Measurements from ENCODE around the gene MUC20. TPM values are rescaled to one million over a fixed set of nuclear protein-coding genes. Genes with fewer than 3 reads are reported as not detected.
A peak's percentile ranks its signal among the peaks of the same experiment; 100 is the strongest.
"Not testable (repeated sequence)": the region's sequence is repeated elsewhere in the genome, so short reads cannot be mapped to it uniquely, and the experiment has no call there.

The MUC20 gene
- total RNA-seq, 6 experiments from 2014 or later, result 1.9 to 40.7 (median 22.6) TPM

DNA sequence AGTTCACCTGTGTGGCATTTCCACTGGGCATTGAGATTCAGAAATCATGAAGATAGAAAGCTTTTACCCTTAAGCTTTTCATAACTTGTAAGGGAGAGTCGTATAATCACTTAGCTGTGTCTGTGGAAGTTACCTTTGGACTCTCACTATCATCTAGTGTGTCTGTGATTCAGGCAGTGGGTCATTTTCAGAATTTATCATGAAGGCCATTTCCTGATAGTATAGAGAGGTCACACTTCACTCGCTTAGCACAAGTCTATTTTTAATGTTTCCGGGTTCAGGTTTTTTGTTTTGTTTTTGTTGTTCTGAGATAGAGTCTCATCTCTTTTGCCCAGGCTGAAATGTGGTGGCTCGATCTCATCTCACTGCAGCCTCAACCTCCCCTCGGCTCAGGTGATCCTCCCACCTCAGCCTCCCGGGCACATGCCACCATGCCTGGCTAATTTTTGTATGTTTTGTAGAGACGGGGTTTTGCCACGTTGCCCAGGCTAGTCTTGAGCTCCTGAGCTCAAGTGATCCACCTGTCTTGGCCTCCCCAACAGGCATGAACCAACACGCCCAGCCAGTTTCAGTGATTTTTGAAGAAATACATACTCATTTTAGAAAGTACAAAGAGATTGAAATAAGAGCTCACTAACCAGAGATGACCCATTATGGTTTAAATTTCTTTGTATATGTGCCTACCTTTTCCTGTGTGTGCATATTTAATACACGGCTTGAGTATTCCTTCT lies 36.1 kb upstream of the MUC20 start:
- H3K27me3 ChIP-seq; intact Hi-C loops (cut with DNase I); H3K9me3 ChIP-seq; H3K4me3 ChIP-seq; DNase-seq: not testable (repeated sequence)
- H3K4me1 ChIP-seq, result peaks cover 0 to 11% (median 0%) of the 10 kb centered on the region in 4 donors
- ATAC-seq, result peak in 2 of 4 donors; percentile 4 to 55
- WGBS (ENCODE audit: insufficient coverage, low coverage, low lambda C conversion rate, missing lambda C conversion rate), result 87% methylated on average over 4 of the region's 10 CpGs
- H3K27ac ChIP-seq, result peak overlapping the region in 1 of 3 donors; percentile 63
- H3K36me3 ChIP-seq, result peaks cover 8 to 40% (median 12%) of the 10 kb centered on the region in 4 donors

DNA sequence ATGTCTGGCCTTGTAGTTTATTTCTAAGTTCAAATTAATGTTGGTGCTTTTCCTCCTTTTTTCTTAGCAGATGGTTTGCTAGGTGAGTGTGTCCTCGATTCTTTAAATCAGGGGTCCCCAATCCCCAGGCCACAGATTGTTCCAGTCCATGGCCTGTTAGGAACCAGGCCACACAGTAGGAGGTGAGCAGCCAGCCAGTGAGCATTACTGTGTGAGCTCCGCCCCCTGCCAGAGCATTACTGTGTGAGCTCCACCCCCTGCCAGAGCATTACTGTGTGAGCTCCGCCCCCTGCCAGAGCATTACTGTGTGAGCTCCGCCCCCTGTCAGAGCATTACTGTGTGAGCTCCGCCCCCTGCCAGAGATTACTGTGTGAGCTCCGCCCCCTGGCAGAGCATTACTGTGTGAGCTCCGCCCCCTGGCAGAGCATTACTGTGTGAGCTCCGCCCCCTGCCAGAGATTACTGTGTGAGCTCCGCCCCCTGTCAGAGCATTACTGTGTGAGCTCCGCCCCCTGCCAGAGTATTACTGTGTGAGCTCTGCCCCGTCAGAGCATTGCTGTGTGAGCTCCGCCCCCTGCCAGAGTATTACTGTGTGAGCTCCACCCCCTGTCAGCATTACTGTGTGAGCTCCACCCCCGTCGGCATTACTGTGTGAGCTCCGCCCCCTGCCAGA lies 34.1 kb upstream of the MUC20 start:
- intact Hi-C loops (cut with DNase I); H3K27ac ChIP-seq; H3K9me3 ChIP-seq; H3K4me3 ChIP-seq; DNase-seq; ATAC-seq; H3K27me3 ChIP-seq: not testable (repeated sequence)
- peaks cover 8 to 33% (median 13%) of the 10 kb centered on the region in 4 donors for H3K36me3 ChIP-seq
- H3K4me1 ChIP-seq, result peaks cover 0 to 11% (median 0%) of the 10 kb centered on the region in 4 donors
- 98% methylated on average over 8 of the region's 15 CpGs for WGBS (ENCODE audit: insufficient coverage, low coverage, low lambda C conversion rate, missing lambda C conversion rate)

DNA sequence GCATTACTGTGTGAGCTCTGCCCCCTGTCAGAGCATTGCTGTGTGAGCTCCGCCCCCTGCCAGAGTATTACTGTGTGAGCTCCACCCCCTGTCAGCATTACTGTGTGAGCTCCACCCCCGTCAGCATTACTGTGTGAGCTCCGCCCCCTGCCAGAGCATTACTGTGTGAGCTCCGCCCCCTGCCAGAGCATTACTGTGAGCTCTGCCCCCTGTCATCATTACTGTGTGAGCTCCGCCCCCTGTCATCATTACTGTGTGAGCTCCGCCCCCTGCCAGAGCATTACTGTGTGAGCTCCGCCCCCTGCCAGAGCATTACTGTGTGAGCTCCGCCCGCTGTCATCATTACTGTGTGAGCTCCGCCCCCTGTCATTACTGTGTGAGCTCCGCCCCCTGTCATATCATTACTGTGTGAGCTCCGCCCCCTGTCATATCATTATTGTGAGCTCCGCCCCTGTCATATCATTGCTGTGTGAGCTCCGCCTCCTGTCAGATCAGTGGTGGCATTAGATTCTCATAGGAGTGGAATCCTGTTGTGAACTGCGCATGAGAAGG lies 33.5 kb upstream of the MUC20 start:
- H3K9me3 ChIP-seq; DNase-seq; H3K4me3 ChIP-seq; intact Hi-C loops (cut with DNase I); H3K27me3 ChIP-seq: not testable (repeated sequence)
- ATAC-seq, result peak in 3 of 4 donors; percentile 8 to 31 (median 9)
- WGBS (ENCODE audit: insufficient coverage, low coverage, low lambda C conversion rate, missing lambda C conversion rate), result 96% methylated on average over 10 of the region's 15 CpGs
- Histone ChIP-seq H3K36me3 (peaks cover 8 to 37% (median 16%) of the 10 kb centered on the region in 4 donors), H3K4me1 (peaks cover 0 to 11% (median 0%) of the 10 kb centered on the region in 4 donors), H3K27ac (peak overlapping the region; percentile 14 to 59 (median 44))

DNA sequence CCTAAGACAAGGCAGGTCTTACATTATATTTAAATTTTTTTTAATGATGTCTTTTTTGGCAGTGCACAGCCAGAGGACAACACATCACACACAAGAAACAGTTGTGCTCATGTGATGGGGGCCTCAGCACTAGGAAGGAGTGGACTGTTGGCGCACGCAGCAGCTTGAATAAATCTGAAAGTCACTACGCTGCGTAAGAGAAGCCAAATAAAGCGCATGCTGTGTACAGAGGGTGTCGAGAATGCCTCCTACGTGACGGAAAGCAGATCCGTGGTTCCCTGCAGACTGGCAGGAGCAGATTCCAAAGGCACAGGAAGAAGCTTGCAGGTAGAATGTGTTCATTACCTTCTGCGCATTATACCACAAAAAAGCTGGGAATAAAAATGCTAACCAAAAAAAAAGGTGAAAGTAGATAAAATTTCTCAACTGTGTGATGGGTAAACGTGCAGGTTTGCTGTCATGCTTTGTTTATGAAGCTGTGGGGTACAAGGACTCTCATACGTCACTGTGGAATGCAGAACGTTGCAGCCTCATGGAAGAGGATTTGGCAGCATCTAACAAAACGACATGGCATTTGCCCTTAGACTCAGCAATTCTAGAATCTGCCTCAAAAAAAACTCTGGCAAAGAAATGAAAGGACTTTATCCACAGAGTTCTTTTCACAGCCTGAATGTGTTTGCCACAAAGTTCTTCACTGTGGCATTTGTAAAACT lies 32.2 kb upstream of the MUC20 start:
- H3K27me3 ChIP-seq; H3K9me3 ChIP-seq; intact Hi-C loops (cut with DNase I); DNase-seq; H3K4me3 ChIP-seq: not testable (repeated sequence)
- Histone ChIP-seq H3K27ac (peak overlapping the region; percentile 14 to 76 (median 54)), H3K4me1 (peaks cover 0 to 11% (median 0%) of the 10 kb centered on the region in 4 donors), H3K36me3 (peaks cover 7 to 30% (median 13%) of the 10 kb centered on the region in 4 donors)
- WGBS (ENCODE audit: insufficient coverage, low coverage, low lambda C conversion rate, missing lambda C conversion rate), result 56% methylated on average over 6 of the region's 14 CpGs
- ATAC-seq, result peak; percentile 65 to 85 (median 70)

DNA sequence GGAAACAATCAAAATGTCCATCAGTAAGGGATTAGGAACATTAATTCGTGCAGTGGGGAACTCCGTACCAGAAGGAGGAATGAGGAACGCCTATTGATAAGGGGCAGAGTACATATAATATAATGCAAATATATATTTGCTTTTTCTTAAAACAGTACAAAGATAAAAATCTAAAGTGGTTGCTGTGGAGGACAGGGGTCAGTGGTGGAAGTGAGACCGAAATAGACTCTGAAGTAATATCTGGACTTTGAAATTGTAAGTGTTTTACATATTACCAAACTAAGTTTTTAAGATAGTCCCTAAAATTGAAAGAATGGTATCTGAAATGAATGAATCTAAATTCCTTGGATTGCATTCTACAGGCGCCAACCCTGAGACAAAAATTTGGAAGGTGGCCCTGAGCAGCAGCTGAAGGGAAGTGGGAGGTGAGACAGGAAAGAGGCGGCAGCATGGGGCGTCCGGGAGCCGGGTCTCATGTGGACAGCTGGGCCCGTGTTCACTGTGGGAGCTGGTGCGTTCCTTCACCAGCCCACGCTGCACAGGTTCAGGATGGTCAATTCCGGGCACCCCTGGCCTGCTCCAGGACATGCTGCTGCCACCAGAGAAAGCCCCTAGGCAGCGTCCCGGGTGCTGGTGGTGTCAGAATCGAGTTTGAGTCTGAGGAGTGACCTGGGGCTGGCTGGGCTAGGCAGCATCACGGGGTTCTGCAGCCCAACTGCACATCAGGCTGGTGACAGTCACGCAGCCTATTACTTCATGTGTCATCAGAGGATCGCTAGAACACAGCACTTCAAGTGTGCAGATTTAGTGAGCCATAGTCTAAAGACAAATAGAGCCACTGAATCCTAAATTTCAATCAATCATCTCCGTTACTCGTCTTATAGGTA lies 31.4 kb upstream of the MUC20 start:
- H3K36me3 ChIP-seq, result peaks cover 0 to 22% (median 6%) of the 10 kb centered on the region in 4 donors
- DNase-seq; intact Hi-C loops (cut with DNase I); H3K4me3 ChIP-seq; H3K9me3 ChIP-seq; H3K27me3 ChIP-seq: not testable (repeated sequence)
- H3K27ac ChIP-seq, result peak overlapping the region; percentile 14 to 76 (median 54)
- peaks cover 0 to 11% (median 0%) of the 10 kb centered on the region in 4 donors for H3K4me1 ChIP-seq
- 75% methylated on average over 13 of the region's 21 CpGs for WGBS (ENCODE audit: insufficient coverage, low coverage, low lambda C conversion rate, missing lambda C conversion rate)
- ATAC-seq, result peak; percentile 31 to 64 (median 54)

DNA sequence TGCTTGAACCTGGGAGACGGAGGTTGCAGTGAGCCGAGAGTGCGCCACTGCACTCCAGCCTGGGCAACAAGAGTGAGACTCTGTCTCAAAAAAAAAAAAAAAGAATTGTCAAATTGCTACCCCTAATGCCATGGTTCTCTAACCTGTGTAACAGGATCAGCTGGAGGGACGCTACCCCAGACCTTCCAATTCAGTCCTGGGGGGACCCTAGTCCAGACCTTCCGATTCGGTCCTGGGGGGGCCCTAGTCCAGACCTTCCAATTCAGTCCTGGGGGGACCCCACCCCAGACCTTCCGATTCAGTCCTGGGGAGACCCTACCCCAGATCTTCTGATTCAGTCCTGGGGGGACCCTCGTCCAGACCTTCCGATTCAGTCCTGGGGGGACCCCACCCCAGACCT lies 29.8 kb upstream of the MUC20 start:
- TF ChIP-seq POLR2A (IDR thresholded peaks at IDR 0.05), result no peak
- TF ChIP-seq, protein P1, sequence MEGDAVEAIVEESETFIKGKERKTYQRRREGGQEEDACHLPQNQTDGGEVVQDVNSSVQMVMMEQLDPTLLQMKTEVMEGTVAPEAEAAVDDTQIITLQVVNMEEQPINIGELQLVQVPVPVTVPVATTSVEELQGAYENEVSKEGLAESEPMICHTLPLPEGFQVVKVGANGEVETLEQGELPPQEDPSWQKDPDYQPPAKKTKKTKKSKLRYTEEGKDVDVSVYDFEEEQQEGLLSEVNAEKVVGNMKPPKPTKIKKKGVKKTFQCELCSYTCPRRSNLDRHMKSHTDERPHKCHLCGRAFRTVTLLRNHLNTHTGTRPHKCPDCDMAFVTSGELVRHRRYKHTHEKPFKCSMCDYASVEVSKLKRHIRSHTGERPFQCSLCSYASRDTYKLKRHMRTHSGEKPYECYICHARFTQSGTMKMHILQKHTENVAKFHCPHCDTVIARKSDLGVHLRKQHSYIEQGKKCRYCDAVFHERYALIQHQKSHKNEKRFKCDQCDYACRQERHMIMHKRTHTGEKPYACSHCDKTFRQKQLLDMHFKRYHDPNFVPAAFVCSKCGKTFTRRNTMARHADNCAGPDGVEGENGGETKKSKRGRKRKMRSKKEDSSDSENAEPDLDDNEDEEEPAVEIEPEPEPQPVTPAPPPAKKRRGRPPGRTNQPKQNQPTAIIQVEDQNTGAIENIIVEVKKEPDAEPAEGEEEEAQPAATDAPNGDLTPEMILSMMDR (IDR thresholded peaks at IDR 0.05), result no peak
- H3K4me3 ChIP-seq, result no peak overlapping the region
- WGBS (ENCODE audit: insufficient coverage, low coverage, low lambda C conversion rate, missing lambda C conversion rate), result 98% methylated on average over 7 of the region's 9 CpGs
- no peaks in the 10 kb centered on the region for H3K9me3 ChIP-seq
- DNase-seq (no peak), ATAC-seq (no peak)
- peaks cover 0 to 11% (median 0%) of the 10 kb centered on the region in 4 donors for H3K4me1 ChIP-seq
- no peaks in the 10 kb centered on the region for H3K27me3 ChIP-seq
- H3K27ac ChIP-seq, result no peak overlapping the region
- intact Hi-C loops (cut with DNase I), result no loop called here
- H3K36me3 ChIP-seq, result peaks cover 0 to 15% (median 6%) of the 10 kb centered on the region in 4 donors

DNA sequence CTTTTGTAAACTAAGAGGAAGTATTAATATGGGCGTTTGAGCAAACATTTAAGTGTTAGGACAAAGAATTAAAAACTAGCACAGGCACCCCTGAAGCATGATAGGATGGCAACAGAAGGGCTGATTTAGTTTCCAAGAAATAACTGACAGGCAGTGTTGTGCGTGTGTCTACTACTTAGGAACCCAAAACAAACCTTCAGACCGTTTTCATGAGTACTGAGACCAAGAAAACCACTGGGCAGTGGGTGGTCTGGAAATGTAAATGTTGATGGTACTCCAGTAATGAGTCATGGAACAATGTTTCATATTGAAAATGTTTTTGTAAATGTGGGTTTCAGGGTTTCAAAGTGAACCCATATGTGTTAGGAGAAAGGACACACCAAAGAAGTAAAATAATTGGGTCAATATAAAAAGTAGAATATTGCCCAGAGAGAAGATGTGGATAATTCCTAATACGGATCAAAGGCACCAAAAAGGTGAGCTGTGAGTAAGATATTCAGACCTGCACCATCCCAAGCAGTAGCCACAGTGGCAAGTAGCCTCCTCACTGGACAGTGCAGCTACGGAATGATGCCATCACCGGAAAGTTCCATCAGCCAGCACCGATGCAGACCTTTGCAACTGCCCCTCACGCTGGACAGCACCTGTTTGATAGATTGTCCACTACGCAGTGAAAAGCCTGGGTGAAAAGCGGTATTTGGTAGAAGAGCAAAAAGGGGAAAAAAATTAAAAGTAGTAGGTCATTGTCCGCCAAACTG lies 29.0 kb upstream of the MUC20 start:
- not testable (repeated sequence) for ATAC-seq

More for the DNA sequence above, 29.0 kb upstream of the MUC20 start:
- peaks cover 0 to 11% (median 0%) of the 10 kb centered on the region in 4 donors for H3K4me1 ChIP-seq
- intact Hi-C loops (cut with DNase I); H3K4me3 ChIP-seq; H3K27ac ChIP-seq; H3K9me3 ChIP-seq; H3K27me3 ChIP-seq; DNase-seq: not testable (repeated sequence)
- 84% methylated on average over 8 of the region's 11 CpGs for WGBS (ENCODE audit: insufficient coverage, low coverage, low lambda C conversion rate, missing lambda C conversion rate)
- peaks cover 0 to 10% (median 6%) of the 10 kb centered on the region in 4 donors for H3K36me3 ChIP-seq

All from right lobe of liver (tissue), 6 donors.